GM21528 (cell line): ENCODE results near the gene TPSG1.

Experiments used
- ATAC-seq: cut with Tn5 transposase; IDR thresholded peaks from one replicate; pipeline ENCODE4 v1.9.1; 2021; ENCODE audit warnings: mild to moderate bottlenecking, moderate library complexity; ENCODE audit not compliant: unreplicated experiment, low FRiP score

Gene TPSG1

GRCh38 chr16:1181404-1182315 is 43.4 kb downstream of the TPSG1 start:
- no peak for ATAC-seq

DNA sequence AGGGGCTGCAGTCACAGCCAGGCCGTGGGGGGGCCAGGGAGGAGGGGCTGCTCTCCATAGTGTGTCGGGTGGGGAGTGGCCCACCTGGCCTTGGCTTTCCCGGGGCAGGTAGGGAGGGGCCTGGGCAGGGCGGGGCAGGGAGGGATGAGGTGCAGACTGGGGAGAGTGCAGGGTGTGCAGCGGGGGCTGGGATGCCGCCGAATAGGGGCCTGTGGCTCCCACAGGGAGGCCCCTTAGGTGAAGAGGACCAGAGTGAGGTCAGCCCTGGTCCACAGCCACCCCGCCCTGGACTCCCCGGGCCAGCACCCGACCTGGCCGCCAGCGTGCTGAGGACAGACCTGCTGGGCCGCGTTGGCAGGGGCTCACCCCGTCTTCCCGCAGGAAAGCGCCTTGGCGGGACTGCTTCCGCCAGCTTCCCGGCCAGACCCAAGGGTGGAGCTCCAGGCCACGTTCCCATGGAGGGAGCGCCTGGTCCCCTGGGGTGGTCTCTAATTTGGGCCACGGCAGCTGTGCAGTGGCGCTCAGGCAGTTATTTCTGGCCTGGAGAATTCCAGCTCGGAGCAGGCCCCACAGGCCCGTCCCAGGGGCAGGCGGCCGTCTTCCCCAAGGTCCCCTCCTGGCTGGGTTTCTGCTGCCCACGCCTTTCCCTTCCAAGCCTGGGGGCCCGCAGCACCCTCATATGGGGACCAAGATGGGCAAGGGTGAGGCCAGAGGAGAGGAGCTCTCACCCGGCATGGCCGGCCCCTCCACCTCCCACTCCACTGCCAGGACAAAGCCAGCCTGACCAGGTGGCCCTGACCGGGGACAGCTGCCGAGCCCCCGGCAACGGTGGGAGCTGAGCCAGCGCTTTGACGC is 44.3 kb downstream of the TPSG1 start:
- no peak for ATAC-seq

DNA sequence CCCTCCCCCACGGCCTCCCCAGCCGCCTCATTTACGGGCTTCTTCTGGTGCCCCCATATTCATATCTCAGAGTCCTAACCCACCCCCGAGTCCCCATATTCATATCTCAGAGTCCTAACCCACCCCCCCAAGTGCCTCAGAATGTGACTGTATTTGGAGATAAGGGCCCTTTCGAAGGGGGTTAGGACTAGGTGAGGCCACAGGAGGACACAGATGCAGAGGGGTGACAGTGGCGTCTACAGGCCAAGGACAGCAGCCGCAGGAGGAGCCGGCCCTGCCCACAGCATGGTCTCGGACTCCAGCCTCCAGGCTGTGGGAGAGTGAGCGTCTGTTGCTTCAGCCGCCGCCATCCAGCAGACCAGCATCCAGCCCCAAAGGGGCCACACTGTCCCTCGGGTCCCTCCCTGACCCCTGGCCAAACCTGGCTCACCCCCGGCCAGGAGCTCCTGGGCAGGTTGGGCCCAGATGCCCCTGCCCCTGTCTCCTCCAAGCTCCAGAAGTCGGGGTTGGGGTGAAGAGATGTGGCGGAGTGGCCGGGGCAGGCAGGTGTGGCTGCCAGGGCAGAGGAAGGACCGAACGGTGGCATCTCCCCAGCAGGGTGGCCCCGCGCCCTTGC is 46.7 kb downstream of the TPSG1 start:
- no peak for ATAC-seq

DNA sequence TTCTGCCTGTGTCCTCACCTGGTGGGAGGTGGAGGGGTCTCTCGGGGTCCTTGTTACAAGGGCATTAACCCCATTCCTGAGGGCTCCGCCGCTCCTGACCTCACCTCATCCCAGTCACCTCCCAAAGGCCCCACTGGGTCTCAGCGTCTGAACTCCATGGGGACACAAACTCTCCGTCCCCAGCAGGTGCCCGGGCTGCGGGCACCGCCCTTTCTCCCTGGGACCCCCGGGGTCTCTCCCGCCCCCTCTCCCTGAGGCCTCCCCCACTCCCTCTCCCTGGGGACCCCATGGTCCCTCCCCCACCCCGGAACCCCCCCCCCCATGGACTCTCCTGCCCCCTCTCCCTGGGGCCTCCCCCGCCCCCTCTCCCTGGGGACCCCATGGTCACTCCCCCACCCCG is 47.3 kb downstream of the TPSG1 start:
- no peak for ATAC-seq

GRCh38 chr16:1177053-1177452 is 48.0 kb downstream of the TPSG1 start:
- no peak for ATAC-seq

DNA sequence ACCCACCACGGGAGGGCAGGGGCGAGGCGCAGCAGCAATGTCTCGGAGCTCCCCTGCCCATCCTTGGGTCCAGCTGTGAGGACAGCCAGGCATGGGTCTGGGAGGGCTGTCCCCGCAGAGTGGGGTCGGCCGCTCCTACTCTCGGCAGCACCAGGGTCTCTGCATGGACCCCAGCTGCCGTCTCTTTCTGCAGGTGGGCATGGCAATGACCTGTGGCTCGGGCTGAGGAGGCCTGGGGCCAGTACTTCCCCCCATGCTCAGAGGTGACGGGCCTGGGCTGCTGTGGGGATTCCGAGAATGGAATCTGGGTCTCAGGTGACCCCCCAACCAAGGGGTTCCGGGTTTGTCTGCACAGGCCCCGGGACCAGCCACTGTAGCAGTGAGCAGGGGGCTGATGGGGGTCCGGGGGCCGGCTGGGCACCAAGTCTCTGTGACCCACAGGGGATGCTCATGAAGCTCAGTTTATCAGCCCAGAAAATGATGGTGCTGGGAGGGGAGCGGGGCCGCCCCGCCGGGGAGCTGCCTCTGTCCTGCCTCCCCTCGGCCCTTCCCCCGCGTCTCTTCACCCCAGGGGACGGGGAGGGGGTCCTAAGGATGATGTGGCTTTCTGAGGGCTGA is 48.7 kb downstream of the TPSG1 start:
- ATAC-seq: no peak

DNA sequence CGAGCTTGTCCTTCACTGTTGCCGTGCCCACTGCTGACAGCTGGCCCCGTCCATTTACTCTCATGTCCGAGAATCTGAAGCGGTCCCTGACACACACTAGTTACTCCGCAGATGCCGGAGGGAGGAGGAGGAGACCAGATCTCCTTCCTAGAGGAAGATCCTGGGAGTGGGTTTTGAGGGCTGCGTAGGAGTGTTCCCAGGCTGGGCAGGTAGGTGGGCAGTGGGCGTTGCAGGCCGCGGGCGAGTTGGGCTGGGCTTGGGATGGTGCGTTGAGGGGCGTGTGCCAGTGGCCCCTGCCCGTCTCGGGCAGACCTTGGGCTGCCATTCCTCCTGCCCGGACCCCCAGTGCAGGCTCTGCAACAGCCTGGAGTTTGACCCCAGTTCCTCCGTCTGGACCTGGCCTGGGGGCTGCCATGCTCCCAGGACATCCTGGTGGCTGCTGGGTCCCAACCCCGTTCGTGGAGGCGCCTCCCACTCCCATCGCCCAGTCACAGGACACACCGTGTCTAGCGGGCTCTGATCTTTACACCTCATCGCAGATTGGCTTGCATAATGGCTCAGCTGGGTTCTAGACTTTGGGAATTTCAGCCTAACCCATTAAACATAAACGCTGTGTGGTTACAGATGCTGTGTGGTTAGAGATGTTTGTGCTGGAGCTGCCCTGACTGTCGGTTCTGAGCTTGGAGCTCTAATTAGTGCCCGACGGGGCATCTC is 49.3 kb downstream of the TPSG1 start:
- ATAC-seq: no peak

GRCh38 chr16:1174477-1175357 is 50.4 kb downstream of the TPSG1 start:
- ATAC-seq: no peak

- ATAC-seq: no peak
Measured at GRCh38 chr16:1173788-1174451, 51.1 kb downstream of the TPSG1 start.

GRCh38 chr16:1172651-1173050 is 52.4 kb downstream of the TPSG1 start:
- no peak for ATAC-seq

DNA sequence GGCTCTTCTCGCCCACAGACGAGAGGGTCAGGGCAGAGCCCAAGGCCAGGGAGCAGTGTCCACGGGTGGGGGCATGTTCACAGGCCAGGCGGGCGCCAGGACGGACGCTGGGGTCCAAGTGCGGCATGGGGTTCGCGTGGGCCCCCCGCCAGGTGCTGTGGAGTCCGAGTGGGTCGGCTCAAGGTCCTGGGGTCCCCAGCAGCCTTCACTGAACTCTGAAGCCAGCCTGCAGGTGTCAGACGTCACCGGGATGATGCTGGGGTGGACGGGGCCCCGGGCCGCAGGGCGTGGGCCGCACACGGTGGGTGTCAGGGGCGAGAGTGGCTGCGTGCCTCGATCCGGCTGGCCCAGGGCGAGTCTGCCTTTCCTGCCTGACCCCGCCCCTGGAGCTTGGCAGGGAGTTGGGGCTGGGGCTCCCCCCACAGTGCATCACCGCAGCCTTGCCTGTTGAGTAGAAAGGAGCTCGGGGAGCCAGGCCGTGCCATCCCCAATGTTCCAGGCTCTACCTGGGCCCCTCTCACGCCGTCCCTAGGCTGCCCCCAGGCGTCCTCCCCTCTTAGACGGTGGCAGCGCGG is 53.1 kb downstream of the TPSG1 start:
- ATAC-seq: no peak
